Measurements from ENCODE around the gene PLCD3. TPM values are rescaled to one million over a fixed set of nuclear protein-coding genes. Genes with fewer than 3 reads are reported as not detected.
A peak's percentile ranks its signal among the peaks of the same experiment; 100 is the strongest.

PLCD3 gene
- total and polyA plus RNA-seq, 9 of the 15 experiments (the other 6 are each of a cell fraction or from before 2014, with no cell fraction given): 0.20 to 22.6 (median 7.5) TPM

GRCh38 chr17:45149037-45149668 lies 16.8 kb upstream of the PLCD3 start (continued):
- TF ChIP-seq ZNF639 (CRISPR knock-in tag; conservative IDR thresholded peaks at IDR 0.05 in 1 of 2, IDR thresholded peaks at IDR 0.05 in 1 of 2): no peak
- 0 out of 2 replicates have a peak, but pooled peaks have one; percentile 9 for TF ChIP-seq HMBOX1 (IDR thresholded peaks at IDR 0.05)
- TF ChIP-seq NONO (IDR thresholded peaks at IDR 0.05; ENCODE audit: low read depth in 2 of 2, low read length in 1 of 2): peak in 1 of 2 experiments; percentile 64; a peak in 2 of 4 replicates
- no peak for TF ChIP-seq ZNF830 (CRISPR knock-in tag; IDR thresholded peaks at IDR 0.05)
- 0 out of 2 replicates have a peak, but pooled peaks have one; percentile 46 for TF ChIP-seq ZNF511 (CRISPR knock-in tag; IDR thresholded peaks at IDR 0.05)
- TF ChIP-seq NCOA6 (IDR thresholded peaks at IDR 0.05): peak; percentile 66
- TF ChIP-seq MYNN (IDR thresholded peaks at IDR 0.05): no peak; the same call in 1 of the 2 replicates
- TF ChIP-seq MYNN (CRISPR knock-in tag; IDR thresholded peaks at IDR 0.05): no peak
- no peak for TF ChIP-seq ZNF384 (IDR thresholded peaks at IDR 0.05; ENCODE audit: low read depth, low read length)
- no peak for TF ChIP-seq PHB2 (IDR thresholded peaks at IDR 0.05; ENCODE audit: low read depth)
- peak; percentile 20; the same call in 1 of the 2 replicates for TF ChIP-seq SP1 (CRISPR knock-in tag; IDR thresholded peaks at IDR 0.05)
- no peak for TF ChIP-seq ZBTB17 (CRISPR knock-in tag; IDR thresholded peaks at IDR 0.05)
- peak; percentile 51 for TF ChIP-seq CREM (IDR thresholded peaks at IDR 0.05; ENCODE audit: low read depth)
- TF ChIP-seq HMGN3 (IDR thresholded peaks at IDR 0.05; ENCODE audit: borderline replicate concordance, extremely low read depth, insufficient read length, low read depth, low read length): peak; percentile 21
- peak; percentile 27 for TF ChIP-seq CCNT2 (IDR thresholded peaks at IDR 0.05; ENCODE audit: borderline replicate concordance, extremely low read depth, insufficient read length, low read depth, low read length)
- no peak for TF ChIP-seq POLR3G (IDR thresholded peaks at IDR 0.05; ENCODE audit: extremely low read depth, insufficient read length, insufficient replicate concordance)
- TF ChIP-seq ZNF282 (CRISPR knock-in tag; IDR thresholded peaks at IDR 0.05): no peak
- no peak for TF ChIP-seq SMARCA5 (IDR thresholded peaks at IDR 0.05)
- TF ChIP-seq MCM5 (IDR thresholded peaks at IDR 0.05; ENCODE audit: low read depth): no peak
- TF ChIP-seq MCM3 (IDR thresholded peaks at IDR 0.05): no peak
- no peak for TF ChIP-seq BCLAF1 (IDR thresholded peaks at IDR 0.05; ENCODE audit: borderline replicate concordance in 1 of 2, control insufficient read depth in 1 of 2, low read depth in 2 of 2, low read length in 1 of 2)
- no peak for TF ChIP-seq SAFB (IDR thresholded peaks at IDR 0.05; ENCODE audit: borderline replicate concordance, low read depth, low read length)
- no peak for TF ChIP-seq TSC22D4 (tag; IDR thresholded peaks at IDR 0.05)

Measured in K562 (cell line).